GM18508 (cell line): ENCODE data around the gene FARP1.

Experiments used
- ATAC-seq: cut with Tn5 transposase; IDR thresholded peaks from one replicate; pipeline ENCODE4 v1.9.1; 2021; ENCODE audit warnings: moderate number of reproducible peaks; ENCODE audit not compliant: insufficient read depth, unreplicated experiment

The FARP1 gene

DNA sequence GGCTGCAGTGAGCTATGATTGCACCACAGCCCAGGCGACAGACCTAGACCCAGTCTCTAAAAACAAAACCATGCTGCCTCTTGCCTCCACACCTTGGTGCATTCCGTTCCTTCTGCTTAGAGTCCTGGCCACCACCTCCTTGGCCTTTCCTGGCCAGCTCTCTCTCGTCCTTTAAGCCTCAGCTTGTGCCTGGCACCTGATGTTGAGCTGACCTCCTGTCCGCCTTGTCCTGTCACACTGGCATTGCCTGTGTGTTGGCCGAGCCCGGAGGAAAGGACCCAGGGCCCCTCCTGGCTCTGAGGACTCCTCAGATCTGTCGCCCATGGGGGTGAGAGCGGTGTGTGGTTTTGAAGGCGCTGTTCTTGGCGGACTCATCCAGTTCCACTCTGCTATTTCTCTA is 290.8 kb downstream of the FARP1 start:
- ATAC-seq: no peak

DNA sequence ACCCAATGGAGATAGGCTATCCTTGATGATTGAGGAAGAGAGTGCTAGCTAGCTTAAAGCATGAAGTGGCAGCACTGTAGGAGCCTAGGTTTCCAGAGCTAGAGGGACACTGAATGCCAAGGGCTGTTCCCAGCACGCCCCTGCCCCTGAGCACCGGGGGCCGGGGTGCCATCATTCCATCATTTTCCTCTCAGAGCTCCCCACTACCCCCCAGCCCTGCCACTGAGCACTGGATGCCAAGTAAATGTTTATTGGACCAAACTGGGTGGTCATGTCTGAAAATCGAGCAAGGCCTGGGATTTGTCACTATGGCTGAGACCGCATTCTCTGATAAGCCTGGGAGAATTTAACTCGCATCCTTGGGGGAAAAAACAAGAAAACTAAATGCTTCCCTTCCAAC is 291.2 kb downstream of the FARP1 start:
- no peak for ATAC-seq

DNA sequence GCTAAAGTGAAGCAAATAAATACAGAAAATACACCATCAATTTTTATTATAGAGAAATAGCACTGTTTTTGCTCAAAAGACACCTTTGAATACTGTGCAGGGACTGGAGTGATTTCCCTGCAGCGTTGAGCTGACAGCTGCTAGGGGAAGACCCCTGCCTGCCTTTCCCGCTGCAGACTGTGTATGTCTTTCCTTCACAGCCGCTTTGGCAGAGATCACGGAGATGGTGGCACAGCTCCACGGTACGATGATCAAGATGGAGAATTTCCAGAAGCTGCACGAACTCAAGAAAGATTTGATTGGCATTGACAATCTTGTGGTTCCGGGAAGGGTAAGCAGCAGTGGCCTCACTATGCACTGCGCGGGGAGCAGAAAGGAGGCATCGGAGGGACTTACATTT is 292.5 kb downstream of the FARP1 start:
- ATAC-seq: no peak

DNA sequence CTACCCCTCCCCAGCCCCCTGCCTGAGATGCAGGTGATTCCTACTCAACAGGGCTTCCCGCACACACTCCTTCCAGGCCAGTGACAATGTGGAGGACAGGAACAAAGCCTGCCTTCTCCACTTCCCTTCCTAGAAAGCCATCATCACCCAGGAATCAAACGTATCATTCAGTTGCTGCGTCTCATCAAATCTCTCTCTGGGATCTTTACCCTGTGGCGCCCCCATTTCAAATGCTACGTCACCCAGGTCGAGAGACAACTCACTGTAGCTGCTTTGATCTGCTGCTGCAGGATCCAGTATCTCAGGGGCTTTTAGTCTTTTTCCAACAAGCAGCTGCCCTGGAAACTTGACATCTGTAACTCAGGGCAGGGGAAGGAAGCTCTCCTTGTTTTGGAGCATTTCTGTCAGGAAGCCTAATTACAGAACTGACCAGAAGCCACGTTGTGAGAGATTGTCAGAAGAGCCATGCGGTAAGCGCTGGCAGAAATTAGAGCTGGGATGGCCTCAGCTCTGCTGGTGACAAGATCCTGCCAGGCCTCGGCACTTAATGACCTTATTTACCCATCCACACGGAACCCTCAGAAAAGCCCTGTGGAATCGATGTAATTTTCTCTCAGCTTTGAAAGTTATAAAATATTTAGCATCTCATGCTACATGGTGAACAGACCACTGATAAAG is 293.5 kb downstream of the FARP1 start:
- ATAC-seq: no peak

DNA sequence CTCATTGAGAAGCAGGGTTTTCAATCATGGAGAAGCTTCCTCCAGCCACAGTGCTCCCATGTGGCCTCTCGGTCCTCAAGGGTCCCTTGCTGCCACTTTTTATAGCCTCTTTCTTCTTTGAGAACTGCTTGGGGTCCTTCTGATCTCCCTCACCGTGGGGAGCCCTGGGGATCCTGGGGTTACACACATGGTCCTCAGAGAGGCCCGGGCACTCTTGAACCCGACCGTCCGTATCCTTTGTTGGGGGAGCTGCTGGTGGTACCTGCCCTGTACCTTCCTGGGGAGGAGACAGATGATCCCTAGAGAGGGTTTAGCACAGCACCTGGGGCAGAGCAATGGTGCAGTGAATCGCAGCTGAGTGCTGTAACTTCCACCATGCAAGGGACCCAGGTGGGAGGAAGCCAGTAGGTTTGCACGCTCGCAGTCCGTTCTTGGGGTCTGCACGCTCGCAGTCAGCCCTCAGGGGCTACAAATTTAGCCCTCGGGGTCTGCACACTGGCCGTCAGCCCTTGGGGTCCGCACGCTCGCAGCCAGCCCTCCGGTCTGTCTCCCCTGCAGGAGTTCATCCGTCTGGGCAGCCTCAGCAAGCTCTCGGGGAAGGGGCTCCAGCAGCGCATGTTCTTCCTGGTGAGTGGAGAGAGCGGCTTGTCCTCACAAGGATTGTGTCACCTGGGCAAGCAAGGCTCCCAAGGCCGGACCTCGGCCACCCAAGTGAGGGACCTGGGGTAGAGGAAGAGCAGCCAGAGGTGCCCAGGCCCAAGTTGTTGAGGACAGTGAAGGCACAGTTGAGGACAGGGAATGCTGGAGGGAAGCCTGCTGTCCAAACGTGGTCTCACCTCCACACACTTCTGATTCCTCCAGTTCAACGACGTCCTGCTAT is 295.6 kb downstream of the FARP1 start:
- no peak for ATAC-seq

DNA sequence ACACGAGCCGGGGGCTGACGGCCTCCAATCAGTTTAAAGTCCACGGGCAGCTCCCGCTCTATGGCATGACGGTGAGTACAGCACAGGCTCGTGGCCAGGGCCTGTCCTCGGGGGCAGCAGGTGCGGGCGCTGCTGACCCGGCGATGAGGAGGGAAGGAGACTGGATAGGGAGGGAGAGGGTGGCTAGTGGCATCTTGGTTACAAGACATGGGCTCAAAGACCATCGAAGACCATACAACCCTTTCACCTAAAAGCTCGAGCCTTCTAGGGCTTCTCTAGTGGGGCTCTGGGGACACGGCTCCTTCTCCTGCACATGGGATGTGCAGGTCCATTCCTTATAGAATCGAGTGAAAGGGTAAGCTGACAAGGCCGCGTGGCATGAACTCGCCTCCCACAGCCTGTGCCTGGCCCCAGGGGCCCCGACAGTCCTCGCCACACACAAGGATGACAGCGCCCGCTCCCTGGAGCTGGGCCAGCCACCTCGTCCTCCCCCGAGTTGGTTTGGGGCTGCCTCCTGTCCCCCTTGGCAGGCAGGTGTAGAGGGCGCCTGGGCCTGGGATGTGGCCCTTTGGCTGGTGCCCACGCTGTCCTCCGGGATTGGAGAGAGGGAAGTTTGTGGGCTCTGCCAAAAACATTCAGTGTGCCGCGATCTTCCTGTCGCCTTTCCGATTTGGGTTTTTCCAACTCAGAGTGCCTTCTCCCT is 296.4 kb downstream of the FARP1 start:
- no peak for ATAC-seq

DNA sequence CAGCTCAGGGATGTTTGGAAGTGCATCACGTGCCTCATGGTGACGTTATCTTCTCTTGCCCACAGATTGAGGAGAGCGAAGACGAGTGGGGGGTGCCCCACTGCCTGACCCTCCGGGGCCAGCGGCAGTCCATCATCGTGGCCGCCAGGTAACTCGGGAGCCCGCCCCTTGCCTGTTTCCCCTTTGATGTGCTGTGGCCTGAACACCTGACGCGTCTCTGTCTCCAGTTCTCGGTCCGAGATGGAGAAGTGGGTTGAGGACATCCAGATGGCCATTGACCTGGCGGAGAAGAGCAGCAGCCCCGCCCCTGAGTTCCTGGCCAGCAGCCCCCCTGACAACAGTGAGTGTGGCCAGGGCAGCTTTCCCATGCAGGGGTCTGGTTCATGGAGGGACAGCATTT is 297.0 kb downstream of the FARP1 start:
- no peak for ATAC-seq

DNA sequence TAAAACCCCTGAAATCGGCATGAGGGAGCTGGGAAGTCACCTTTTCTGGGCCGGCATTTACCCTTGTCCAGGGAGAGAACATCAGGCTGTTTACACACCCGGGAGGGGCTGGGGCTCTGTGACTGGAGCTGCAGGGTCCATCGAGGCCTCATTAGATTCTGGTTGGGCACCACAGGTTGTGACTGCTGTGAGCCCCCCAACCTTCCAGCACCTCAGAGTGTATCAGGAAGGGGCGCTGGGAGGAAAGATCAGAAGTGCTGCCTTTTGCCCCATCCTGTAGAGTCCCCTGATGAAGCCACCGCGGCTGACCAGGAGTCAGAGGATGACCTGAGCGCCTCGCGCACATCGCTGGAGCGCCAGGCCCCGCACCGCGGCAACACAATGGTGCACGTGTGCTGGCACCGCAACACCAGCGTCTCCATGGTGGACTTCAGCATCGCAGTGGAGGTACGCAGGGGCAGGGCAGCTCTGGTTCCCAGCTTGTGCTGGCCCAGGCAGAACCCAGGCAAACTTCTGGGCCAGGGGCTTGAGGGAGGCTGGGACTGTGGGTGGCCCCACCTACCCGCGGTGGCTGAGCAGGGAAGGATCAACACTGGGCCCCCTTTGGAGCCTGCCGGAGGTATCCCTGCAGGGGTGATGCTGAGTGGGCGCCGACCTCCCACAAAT is 297.6 kb downstream of the FARP1 start:
- ATAC-seq: no peak

DNA sequence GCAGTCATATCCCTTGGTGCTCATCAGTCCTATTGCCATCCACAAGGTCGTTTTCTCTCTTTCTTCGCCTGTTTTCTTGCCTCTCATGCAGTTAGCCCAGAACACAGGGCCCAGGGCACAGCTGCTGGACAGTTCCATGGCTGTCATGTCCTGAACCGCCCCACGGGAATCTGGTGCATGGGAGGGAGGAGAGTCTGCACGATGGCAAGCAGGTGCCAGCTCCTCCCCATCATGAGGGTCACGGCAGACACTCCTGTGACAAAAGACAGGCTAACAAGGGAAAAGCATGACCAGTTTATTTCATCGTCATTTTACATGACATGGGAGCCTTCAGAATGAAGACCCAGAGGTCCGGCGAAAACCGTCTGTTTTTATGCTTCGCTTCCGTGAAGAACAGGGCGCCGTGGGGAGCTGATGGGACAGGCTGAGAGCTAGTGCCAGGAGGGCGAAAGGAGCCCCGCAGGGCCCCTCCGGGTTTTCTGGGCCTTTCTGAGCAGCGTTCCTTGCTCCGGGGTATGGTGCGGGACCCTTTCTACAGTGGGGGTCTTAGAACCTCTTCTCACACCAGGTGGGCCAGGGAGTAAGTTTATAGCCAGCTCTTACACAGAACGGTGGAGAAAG is 298.3 kb downstream of the FARP1 start:
- ATAC-seq: no peak

DNA sequence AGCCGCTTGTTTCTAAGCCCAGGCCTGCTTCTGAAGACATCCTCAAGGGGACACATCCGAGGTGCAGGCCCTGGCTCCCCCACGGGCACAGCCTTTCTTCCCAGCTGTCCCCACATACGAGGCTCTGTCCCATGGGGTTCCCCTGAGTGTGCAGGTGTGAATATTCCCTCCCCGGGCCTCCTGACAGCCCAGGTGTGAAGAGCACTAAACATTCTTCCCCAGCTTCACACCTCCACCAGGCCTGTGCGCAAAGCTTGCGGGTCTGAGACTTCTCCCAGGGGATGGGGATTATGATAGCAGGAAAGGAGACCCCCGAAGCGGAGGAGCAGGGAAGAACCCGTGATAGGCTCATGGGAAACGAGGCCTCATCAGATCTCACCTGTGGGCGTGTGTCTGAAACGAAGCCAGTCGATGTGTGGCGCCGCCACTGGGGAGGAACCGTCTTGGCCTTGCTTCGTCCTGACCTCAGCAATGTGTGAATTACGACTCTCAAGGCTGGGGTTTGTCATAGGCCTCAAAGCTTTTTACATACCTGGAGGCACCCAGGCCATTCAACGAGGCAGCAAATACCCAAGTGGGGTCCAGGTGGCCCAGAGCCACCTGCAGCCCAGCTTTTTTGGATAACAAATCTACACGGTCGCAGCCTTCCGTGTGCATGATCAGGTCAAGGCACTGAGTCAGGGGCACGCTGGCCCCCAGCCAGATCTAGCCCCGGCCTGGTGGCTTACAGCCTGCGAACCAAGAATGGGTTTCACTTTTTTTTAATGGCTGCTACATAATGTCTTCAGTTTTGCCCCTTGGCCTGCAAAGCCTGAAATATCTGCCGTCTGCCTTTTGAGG is 299.7 kb downstream of the FARP1 start:
- no peak for ATAC-seq

DNA sequence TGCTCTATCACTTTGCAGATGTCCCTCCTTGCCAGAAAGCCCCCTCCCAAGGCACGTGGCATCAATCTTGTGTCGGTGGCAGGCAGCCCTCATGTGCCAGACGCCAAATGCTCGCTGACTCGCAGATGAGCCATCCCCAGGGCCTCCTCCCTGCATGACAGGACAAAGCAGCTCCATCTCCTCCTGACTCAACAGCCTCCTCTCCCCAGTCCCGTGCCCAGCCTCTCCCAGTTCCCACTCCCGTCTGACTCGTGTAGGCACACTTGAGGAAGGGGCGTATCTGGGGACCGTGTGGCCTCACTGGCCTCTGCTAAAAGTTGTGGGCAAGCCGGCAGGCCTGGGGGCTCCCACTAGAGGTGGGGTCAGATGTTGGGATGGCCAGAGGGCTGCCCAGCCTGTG is 300.4 kb downstream of the FARP1 start:
- no peak for ATAC-seq

DNA sequence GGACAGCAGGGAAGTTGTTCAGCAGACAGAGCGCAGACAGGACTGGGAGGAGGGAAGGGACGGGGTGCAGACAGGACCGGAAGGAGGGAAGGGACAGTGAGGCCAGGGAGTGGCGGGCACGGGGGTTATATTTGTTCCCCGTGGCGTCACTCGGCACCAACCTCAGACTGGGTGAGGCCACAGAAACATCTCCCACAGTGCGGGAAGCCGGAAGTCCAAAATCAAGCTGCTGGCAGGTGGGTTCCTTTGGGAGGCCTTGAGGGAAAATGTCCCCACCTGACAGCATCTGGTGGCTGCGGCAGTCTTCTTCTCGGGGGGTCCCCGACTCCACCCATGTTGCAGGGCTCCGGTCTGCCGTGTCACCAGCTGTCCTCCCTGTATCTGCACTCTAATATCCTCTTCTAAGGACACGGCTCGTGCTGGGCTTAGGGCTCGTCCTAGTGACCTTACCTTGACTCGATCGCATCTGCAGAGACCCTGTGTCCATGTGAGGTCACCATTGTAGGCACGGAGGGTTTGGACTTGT is 301.0 kb downstream of the FARP1 start:
- no peak for ATAC-seq

DNA sequence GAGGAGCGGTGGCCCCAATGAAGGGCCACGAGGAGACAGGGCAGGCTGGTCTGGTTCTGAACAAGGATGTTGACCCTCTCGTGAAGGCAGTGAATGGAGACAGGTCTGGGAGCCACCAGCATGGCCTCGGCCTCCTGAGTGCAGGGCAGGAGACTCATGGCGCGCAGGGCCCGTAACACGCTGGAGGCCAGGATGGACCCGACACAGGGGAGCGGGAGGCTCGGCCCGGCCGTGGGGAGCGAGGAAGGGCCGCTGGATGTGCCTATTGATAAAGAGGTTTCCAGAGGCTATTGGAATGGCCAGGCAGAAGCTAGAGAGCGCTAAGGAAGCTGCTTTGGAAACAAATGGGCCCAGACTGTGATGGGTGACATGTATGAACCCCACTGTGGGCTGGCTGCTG is 301.5 kb downstream of the FARP1 start:
- ATAC-seq: no peak

DNA sequence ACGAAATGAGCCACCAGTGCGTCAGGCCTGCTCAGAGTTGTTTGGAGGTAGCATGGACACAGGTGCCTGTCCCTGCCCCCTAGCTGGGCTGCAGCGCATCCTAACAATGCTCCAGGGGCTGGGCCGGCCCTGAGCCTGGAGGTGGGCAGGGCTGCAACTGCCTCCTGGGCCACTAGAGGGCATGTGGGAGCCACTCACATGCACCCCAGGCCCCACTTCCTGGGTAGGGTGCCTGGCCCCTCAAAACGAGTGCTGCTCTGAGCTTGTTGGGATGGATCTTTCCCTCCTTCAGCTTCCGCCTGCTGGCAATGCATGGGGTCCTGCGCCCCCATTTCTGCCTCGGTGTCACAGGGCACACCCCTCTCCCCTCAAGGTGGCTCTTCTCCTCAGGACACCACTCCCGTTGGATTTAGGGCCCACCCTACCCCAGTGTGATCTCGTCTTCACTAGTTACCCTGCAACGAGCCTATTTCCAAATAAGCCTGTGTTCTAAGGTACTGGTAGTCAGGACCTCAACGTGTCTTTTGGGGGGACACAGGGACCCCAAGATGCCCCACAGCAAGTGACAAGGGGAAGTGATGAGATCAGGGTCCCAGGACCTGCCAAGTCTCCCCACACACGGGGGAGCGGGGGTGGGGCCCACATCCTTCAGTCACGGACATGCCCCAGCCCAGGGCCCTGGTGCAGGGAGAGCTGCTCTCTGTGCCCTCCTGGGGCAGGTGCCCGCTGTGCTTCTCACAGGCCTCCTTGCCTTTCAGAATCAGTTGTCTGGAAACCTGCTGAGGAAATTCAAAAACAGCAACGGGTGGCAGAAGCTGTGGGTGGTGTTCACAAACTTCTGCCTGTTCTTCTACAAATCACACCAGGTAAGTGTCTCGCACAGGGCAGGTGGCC is 302.7 kb downstream of the FARP1 start:
- ATAC-seq: peak; percentile 86

DNA sequence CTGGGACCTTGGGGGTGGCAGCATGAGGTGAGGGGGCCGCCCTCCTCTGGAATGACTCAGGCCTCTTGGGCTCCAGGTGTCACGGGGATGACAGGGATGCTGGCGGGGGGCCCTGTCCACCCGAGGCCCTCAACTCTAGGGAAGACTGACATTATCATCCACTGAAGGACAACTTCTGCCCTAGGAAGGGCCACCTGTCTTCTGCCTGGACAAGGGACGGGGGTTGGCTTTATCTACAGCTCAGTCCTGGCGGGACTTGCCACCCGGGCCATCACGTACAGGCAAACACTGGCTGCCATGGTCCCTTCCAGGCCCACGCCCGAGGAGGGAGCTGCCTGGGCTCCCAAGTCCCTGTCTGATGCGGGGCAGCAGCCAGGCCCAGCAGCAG is 303.3 kb downstream of the FARP1 start:
- ATAC-seq: no peak

DNA sequence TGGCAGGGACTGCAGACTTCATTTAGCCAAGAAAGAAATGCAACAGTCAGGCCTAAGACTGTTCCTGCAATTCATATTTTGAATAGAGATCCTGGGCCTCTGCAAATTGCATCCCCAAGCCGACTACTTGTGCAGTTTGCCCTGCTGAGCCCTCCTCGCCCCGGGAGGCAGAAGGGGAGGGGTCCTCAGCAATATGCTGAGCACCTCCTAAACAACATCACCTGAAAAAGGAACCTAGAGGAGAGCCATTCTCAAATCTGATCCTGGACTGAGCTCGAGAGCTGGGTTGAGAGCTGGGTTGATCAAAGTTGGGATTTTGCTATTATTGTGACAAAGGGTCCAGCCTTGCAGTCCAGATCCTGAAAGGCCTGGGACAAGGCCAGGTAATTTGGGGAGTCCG is 304.2 kb downstream of the FARP1 start:
- ATAC-seq: no peak

DNA sequence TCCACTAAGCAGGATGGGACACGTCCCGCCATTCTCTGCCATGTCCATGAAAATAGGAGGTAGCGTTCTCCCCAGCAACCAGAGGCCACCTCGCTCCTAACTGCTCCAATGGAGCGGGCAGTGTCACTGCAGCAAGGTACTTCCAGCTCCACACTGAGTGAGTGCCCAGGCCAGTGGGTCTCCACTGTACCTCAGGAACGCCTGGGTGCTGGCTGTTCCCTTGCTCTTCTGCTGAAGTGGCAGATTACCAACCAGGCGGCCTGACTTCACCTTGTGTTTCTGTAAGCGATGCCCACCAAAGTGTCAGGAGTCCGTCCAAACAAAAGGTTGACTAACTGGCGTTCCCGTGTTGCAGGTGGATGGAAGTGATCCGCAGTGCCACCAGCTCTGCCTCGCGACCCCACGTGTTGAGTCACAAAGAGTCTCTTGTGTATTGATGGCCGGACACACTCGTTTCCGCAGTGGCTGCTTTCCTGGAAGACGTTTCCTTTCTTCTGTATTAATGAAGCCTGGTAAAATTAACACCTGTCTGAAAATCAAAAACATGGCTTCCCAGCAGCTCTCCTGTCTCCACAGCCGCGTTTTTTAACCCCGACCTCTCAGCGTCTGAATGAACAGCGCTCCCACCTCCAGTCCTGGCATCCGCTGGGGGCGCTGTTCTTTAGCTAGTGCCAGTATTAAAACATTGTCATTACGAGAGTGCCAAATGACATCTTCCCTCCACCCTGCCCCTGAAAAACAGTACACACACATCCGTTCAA is 305.2 kb downstream of the FARP1 start:
- ATAC-seq: no peak

DNA sequence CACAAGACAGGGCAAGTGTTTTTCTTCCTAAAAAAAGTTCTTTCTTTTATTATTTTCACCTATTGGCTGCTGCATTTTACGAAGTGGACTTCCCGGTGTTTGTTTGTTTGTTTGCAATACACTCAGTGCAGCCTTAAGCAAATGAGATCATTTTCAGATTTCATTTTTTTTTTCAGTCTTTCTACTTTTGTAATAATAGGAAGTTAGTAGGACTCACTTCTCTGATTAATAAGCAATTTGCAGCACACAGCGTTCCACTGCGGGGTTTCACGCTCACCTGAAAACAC is 305.7 kb downstream of the FARP1 start:
- ATAC-seq: no peak
